GM21528 (cell line): Measurements from ENCODE around the gene OR4A5.
"Not testable (repeated sequence)": the region's sequence is repeated elsewhere in the genome, so short reads cannot be mapped to it uniquely, and the experiment has no call there.

ENCODE experiments used
- ATAC-seq: cut with Tn5 transposase; IDR thresholded peaks from one replicate; pipeline ENCODE4 v1.9.1; 2021; ENCODE audit warnings: mild to moderate bottlenecking, moderate library complexity; ENCODE audit not compliant: unreplicated experiment, low FRiP score

The OR4A5 gene, protein sequence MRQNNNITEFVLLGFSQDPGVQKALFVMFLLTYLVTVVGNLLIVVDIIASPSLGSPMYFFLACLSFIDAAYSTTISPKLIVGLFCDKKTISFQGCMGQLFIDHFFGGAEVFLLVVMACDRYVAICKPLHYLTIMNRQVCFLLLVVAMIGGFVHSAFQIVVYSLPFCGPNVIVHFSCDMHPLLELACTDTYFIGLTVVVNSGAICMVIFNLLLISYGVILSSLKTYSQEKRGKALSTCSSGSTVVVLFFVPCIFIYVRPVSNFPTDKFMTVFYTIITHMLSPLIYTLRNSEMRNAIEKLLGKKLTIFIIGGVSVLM

DNA sequence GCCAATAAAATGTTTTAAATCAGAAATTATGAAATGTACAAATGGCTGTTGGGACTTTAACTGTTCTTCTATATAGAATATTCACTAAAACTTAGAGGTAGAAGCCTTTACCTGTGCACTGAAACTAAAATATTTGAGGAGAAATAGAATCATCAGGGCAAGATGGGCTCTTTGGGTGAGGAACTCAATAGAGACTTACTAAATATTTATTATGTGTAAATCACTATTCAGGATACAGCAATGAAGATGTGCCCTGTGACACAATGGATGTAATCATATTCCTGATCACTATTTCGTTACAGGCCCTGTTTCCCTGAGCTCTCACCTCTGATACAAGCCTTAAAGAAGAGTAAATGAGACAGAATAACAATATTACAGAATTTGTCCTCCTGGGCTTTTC, at the start of gene OR4A5:
Gene OR4A5 (plus strand): TSS at position 301 of the 400 bp plus-strand sequence. CDS start 53 bp downstream, at position 354.
- ATAC-seq, result not testable (repeated sequence)

DNA sequence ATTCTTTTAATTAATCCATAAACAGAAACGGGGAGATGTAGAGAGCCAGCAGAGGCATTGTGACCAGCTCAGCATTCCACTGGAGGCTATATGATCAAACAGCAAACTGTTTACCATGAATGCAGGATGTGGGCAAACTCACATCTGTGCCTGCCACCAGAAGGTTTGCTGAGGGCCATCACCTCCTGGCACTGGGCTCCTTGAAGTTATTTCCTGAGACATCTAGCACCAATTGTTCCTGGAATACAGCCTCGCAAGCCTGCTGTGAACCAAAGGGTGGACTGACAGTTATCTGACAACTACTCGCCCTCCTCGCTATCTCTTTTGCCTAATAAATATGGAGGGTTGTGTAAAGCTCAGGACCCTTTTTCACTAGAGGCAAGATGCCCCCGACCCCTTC, 13.5 kb downstream of the OR4A5 start:
- not testable (repeated sequence) for ATAC-seq
